KG1 (cell line): ENCODE data around the gene FPGS.

ENCODE experiments used
- DNase-seq: peaks from one replicate; lab custom pipeline; 2025; lab: John Stamatoyannopoulos, UW

FPGS gene

GRCh38 chr9:127789179-127789578 lies 13.5 kb upstream of the FPGS start:
- DNase-seq = no peak

DNA sequence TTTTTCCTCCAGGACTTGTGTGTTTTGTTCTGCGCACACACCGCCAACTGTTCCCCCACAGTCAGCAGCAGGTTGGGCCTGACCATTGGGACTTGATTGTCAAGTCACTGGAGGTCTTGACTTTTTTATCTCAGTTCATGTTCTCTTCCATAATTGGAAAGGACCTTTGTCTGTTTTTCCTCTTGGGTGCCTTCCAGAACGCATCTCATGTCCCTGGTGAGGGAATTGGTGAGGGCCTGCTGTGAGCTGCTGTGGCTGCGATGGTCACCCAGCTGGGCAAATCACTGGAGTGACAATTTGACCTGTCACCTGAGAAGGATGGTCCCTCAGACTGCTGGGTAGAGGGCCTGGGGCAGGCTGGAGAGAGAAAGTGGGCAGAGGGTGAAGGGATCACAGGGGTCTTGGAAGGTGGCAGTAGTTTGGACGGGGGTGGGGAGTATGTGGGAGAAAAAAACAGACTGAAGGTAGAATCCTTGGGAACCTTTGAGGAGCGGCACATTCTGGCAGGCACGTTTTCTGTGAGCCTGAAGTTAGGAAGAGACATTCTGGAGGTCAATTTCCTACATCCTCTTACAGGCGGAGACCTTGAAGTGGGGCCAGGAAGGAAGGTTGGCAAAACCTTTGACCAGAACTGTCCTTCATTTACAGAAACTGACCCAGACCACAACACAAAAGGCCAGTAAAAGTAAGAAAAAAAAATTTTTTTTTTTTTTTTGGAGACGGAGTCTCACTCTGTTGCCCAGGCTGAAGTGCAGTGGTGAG lies 12.4 kb upstream of the FPGS start:
- DNase-seq = no peak

DNA sequence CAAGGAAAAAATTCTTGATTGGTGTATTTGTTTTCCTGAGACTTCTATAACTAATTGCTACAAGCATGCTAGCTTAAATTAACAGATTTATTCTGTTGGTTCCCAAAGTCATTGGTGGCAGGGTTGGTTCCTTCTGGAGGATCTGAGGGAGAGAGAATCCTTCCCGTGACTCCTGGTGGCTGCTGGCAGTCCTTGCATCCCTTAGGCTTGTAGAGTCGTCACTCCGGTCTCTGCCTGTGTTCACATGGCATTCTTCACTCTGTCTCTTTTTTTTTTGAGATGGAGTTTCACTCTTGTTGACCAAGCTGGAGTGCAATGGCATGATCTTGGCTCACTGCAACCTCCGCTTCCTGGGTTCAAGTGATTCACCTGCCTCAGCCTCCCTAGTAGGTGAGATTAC lies 11.6 kb upstream of the FPGS start:
- DNase-seq = no peak

DNA sequence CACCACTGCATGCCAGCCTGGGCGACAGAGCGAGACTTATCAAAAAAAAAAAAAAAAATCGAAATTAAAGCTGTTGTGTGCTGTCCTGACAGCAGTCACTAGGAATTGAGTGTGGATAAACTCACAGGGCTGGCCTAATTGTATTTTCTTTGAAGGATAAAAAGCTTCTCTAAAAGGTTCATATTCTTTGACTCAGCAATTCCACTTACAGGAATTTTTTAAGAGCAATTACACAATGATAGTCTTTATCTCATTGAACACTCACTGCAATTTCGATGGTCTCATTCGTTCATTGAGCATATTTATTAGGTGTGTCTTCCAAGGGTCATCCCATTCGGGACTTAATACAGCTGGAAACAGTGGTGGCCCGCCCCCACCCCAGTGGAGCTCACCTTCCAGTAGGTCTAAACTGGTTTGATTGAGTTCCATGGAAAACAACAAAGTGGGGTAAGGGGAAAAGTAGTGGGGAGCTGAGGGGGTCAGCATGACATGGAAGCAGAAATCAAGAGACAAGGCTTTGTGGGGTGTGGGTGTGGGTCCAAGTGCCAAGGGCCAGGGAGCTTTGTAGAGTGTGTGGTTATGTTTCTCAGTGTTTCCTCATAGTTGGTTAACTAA lies 10.2 kb upstream of the FPGS start:
- DNase-seq = no peak

DNA sequence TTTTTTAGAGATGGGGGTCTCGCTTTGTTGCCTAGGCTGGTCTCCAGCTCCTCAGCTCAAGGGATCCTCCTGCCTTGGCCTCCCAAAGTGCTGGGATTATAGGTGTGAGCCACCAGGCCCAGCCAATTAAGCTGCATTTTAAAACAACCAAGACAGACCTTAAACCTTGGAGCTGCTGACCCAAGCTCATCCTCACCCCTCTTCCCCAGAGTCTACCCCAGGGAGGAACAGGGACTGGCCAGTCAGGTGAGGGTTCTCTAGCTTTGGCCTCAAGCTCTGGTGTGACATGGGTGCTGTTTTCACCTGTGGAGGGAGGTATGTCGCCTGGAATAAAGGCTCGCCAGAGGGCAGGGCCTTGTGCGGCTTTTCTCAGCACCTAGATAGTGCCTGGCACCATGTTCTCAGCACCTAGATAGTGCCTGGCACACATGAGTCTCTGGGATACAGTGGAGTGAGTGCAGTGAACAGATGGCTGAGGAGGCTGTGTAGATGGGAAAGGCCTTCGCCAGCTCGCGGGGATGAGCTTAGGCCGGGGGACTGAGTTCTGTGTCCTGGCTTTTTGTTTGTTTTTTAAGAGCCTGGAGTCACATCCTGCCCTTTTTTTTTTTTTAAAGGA lies 9.5 kb upstream of the FPGS start:
- DNase-seq = no peak

GRCh38 chr9:127794001-127794791 lies 8.5 kb upstream of the FPGS start:
- no peak for DNase-seq

DNA sequence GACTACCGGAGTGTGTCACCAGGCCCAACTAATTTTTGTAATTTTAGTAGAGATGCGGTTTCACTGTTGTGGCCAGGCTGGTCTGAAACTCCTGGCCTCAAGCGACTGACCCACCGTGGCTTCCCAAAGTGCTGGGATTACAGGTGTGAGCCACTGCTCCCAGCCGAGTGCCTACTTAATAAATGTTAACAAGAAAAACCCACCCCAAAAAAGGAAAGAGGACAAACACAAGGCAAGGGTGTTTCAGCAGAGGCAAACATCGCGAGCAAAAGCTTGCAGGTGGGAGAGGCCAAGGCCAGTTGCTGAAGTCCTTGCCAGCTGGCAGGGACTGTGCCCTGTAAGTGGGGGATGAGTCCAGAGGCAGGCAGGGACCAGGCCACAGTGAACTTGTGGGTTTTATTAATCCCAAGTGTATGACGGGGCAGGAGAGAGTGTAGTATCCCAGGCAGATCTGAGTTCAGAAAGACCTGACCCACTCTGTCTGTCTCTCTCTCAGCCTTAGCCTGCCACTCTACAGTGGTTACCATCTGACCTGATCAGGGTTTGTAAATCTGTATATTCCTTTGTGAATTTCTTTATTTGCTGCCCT lies 6.4 kb upstream of the FPGS start:
- DNase-seq = peak; percentile 40

DNA sequence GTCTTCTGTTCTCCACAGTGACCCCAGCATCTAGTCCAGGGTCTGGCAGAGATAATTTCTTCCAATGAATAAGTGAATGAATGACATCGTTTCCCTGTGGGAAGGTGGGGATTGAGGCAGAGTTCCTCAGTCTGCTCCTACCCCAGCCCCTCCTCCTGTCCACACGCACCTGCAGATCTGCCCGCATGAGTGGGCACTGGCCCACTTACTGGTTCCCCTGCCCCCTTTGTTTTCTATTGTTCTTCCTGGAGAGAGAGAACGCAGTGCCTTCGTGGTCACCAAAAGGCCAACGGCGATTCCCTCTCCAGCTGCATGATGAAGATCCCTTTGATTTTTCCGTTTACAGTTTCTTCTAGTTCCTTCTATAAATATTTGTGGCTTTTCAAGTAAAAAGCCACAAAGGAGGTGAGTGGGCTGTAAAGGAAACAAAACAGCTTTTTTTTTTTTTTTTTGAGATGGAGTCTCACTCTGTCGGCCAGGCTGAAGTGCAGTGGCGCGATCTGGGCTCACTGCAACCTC lies 5.8 kb upstream of the FPGS start:
- DNase-seq = no peak

GRCh38 chr9:127801955-127802575 lies 617 bp upstream of the FPGS start:
- no peak for DNase-seq

GRCh38 chr9:127803507-127804352 lies 1.0 kb downstream of the FPGS start:
- no peak for DNase-seq

DNA sequence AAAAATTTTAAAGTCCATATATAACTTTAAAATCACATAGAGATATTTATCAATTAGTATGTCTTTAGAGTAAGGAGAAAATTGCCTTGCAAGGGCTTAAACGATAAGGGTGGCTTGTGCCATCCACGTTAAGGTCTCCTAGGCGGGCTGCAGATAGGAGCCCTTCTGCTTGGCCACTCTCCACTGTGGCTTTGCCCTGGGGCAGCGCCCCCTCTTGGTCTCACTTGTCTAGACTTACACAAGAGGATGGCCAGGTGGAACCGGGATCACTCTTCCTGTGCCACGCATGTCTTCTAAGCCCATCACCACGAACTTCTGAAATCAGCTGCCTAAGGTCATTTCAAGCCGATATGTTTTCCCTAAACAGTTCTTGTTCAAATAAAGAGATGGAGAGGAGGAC lies 2.9 kb downstream of the FPGS start:
- no peak for DNase-seq

DNA sequence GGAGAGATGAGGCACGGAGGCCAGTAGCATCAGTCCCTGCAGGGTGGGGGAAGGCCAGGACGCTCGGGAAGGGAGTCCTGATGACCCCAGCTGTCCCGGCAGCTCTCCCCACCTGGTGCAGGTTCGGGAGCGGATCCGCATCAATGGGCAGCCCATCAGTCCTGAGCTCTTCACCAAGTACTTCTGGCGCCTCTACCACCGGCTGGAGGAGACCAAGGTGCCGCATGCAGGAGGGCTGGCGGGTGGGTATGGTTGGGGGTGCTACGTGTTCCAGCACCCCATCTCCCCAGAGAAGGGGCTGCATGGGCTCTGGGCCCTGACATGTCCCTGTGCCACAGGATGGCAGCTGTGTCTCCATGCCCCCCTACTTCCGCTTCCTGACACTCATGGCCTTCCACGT lies 4.2 kb downstream of the FPGS start:
- no peak for DNase-seq

- DNase-seq = no peak
Observed at GRCh38 chr9:127808347-127809001, 5.8 kb downstream of the FPGS start.

DNA sequence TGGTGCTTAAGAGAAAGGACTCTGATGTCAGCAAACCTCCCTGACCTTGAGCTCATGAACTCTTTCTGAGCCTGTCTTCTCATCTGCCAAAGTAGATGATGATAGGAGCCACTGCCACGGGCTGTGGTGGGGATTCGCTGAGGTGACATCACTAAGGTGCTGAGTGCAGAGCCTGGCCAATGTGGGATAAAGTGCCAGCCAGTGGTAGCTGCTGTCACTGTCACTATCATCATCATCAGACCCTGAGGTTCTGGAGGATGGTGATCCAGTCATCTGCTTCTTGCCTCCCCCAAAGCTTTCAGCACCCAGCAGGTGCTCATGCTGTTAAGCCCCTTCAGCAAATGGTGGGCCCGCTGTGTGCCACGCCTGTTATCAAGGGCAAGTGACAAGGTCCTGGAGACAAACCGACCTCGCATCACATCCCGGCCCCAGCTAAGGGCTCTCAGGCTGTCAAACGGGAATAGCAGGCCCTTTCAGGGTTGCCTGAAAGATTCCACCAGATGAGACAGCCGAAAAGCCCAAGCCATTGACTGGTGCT lies 6.4 kb downstream of the FPGS start:
- no peak for DNase-seq

DNA sequence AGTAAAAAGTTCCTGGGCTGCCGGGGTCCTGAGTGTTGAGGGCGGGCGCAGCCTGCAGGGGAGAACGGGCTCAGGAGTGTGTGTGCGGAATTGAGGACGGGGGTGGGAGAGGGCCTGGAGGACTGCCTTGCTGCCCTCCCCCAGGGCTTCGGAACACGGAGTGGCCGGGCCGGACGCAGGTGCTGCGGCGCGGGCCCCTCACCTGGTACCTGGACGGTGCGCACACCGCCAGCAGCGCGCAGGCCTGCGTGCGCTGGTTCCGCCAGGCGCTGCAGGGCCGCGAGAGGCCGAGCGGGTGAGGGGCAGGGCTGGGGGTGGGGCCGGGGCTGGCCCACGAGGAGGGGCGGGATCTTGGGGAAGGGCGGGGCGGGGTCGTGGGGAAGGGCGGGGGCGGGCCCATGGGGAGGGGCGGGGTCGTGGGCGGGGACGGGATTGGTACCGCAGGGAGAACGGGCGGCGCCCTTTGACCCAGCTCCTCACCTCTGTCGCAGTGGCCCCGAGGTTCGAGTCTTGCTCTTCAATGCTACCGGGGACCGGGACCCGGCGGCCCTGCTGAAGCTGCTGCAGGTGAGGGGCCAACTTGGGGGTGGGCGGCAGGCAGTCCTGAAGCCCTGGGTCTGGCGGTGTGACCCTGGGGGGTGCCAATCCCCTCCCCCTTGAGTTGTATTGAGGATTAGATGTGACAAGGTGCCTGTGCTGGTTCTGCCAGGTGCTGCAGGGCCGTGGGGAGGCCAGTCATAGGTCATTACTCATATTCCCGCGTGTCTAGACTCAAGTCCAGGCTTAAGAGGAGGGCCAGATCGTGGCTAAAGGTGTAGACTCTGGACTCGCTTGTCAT lies 7.1 kb downstream of the FPGS start:
- DNase-seq = no peak

DNA sequence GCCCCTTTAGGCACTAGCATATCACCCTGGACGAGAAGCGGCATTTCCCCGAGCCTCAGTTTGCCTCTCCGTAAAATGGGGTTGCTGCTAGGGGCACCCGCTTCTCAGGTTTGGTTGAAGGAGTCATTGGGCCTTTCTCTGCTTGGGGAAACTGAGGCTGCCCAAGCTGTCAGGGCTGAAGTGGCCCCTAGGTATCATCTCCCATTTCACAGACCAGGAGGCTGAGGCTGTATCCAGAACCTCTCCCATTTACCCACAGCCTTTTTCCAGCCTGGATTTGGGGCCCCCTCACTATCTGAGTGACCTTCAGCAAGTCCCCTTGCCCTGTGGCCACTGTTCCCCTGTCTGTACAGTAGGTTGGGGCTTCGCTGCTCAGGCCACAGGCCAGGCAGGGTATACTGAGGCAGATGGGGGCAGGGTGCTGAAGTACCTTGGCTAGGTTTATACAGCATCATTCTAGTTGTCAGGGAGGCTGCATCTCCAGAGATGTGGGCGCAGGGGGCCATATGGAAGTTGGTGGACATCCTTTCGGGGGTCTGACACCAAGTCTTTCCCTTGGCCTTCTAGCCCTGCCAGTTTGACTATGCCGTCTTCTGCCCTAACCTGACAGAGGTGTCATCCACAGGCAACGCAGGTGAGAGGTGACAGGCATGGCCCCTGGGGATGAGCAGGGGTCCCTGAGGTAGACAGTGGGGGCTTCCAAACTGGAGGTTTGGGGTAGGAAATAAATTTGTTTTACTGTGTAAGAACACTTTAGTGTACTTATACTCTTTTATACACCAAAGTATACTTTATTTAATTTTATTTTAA lies 7.9 kb downstream of the FPGS start:
- no peak for DNase-seq

DNA sequence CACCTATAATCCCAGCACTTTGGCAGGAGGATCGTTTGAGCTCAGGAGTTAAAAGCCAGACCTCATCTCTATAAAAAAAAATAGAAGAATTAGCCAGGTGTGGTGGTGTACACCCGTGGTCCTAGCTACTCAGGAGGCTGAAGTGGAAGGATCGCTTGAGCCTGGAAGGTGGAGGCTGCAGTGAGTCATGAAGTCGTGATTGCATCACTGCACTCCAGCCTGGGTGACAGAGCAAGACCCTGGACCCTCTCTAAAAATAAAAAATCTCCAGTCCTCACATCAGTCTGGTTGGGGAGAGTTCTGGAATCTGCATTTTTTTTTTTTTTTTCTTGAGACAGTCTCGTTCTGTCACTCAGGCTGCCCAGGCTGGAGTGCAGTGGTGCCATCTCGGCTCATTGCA lies 9.3 kb downstream of the FPGS start:
- DNase-seq = no peak
